HG02642 (cell line): ENCODE results near the gene SVEP1.
A peak's percentile ranks its signal among the peaks of the same experiment; 100 is the strongest.
"Not testable (repeated sequence)": the region's sequence is repeated elsewhere in the genome, so short reads cannot be mapped to it uniquely, and the experiment has no call there.

Experiments
- ATAC-seq: cut with Tn5 transposase; IDR thresholded peaks from one replicate; pipeline ENCODE4 v1.9.1; 2021; ENCODE audit warnings: mild to moderate bottlenecking; ENCODE audit not compliant: unreplicated experiment, poor library complexity

Gene SVEP1

DNA sequence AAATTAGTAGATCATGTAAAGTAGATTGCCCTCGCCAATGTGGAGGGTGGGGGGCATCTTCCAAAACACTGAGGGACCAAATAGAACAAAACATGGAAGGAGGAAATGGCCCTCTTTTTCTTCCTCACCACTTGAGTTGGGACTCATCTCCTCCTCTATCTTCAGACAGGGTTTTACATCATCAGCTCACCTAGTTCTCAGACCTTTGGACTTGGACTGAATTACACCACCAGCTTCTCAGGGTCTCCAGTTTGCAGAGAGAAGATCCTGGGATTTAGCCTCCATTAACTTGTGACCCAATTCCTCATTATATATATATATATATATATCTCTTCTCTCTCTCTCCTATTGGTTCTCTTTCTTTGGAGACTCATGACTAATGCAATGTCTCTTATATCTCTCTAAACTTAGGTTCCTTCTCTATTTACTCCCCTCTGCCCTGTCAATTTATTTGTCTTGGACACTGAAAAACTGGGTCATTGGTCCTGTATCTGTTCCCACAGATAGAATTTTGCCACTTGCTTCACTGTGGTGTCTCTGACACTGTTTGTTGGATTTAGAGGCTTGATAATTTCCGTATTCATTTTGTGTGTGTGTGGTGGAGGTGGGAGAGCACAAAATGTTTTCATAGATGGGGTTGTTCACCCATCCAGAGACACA, 187.6 kb downstream of the SVEP1 start:
- ATAC-seq, result no peak

DNA sequence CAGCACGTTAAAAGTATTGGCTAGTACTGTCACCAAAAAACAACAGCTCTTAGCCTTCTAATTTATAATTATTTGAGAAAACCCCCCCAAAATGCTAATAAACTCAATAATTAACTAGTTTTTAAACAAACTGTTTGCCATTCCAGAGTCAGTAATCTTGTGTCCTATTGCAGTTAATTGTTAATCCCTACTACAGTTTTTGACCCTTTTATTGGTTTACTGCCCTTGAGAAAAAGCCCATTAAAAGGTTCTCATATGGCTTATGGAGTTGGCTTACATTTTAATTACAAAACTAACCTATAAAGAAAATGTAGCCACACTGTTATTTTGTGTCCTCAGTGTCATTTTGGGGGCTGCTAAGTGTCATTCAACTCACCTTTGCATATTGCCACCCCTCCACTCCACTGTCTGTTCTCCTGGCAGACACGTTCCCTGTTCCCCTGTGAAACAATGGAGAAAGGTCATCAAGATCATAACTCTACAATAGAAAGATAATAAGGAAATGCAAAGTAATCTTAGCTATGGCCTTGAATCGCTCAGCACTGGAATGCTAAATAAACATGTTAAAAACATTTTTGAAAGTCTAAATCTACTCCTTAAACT, 190.3 kb downstream of the SVEP1 start:
- no peak for ATAC-seq

DNA sequence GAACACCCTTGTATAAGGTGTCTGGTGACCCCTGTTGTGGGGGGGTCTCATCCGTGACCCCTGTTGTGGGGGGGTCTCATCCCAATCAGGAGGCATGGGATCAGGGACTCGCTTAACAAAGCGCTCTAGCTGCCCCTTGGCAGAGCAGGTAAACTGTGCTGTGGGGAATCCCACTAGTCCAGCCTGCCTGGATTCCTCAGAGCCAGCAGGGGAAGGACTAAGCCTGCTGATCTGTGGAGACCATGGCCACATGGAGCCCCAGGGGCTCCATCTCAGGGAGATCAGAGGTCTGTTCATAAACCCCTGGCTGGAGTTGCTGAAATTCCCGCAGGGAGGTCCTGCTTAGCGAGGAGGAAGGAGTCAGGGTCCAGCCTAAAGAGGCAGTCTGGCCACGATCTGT, 196.1 kb downstream of the SVEP1 start:
- ATAC-seq, result no peak

DNA sequence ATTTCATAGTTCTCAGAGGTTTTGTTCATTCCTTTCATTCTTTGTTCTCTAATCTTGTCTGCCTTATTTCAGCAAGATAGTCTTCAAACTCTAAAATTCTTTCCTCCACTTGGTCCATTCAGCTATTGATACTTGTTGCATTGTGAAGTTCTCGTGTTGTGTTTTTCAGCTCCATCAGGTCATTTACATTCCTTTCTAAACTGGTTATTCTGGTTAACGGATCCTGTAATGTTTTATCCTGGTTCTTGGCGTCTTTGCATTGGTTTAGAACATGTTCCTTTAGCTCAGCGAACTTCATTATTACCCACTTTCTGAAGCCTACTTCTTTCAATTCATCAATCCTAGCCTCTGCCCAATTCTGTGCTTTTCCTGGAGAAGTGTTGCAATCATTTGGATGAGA, 196.8 kb downstream of the SVEP1 start:
- no peak for ATAC-seq

DNA sequence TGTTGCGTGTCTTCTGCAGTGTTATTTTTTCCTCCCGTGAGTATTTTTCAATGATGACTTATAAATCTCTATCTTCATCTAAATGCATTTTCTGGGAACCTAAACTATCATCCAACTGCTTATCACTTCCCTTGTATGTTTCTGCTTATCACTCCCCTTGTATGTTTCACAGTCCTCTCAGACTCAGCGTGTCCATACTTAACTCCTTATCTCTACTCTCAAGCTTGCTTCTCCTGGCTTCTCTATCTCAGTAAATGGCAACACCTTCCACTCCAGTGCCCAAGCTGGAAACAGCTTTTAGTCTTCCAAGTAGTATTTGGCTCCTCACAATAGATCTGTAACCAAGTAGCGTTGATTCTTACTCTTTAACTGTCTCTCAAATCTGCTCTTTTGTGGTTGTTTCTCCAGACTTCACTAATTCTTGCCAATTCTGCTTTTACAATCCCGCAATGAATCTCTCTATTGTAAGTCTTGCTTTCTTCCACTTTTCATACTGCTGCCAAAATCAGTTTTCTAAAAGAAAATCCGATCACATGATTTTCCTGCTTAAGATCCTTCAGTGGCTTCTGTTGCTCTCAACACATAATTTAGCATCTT, 208.0 kb downstream of the SVEP1 start:
- no peak for ATAC-seq

DNA sequence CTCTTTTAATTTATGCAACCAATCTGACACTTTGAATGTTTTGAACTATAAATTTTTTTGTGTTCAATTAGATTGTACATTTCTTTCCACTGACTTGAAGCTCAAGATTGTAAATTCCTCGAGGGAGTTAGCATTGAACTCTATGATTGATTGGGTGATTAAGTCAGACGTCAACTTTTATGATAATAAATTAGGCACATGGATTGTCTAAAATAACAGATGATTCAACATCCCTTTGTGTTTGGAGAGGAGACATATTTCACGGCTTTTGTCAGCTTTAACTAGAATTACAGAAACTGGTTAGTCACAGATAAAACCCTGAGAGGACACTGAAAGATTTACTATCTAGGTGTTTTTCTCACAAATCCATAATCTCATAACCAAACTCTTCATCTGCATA, 209.2 kb downstream of the SVEP1 start:
- ATAC-seq, result no peak

DNA sequence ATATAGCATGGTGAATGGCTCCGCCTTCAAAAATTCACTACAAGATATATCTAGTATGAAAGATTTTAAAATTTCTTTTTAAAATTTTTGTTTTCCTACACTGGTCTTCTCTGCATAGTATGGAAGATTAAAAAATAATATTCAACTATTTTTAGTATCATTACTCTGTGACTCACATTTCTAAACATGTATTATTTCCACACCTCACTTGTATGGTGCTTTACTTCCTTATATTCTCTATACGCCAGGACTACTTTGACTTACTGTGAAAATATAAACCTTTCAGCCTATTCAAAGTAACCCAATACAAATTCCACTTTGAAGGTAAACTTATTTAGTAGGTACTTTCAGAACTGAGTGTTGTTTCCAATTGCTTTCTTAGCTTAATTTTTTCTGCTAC, 215.1 kb downstream of the SVEP1 start:
- ATAC-seq, result no peak

DNA sequence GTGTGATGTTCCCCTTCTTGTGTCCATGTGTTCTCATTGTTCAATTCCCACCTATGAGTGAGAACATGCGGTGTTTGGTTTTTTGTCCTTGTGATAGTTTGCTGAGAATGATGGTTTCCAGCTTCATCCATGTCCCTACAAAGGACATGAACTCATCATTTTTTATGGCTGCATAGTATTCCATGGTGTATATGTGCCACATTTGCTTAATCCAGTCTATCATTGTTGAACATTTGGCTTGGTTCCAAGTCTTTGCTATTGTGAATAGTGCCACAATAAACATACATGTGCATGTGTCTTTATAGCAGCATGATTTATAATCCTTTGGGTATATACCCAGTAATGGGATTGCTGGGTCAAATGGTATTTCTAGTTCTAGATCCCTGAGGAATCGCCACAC, 220.5 kb downstream of the SVEP1 start:
- ATAC-seq, result not testable (repeated sequence)

DNA sequence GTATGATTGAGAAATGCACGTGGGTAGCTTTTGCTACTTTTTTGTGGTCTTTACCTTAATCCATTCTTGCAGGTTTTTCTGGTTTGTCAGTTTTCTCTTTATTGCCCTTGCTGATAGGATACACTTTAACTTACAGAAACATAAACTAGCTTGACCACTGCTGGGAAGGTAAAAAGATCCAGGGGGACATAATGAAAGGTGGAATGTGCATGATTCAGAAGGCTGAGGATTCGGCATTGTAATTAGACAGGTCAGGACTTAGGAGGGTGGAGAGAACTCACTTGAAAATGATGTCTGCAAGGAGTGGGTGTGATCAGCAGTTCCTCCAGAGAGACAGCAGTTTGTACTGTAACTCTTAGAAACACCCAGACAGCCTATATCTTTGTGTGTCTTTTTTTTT, 222.0 kb downstream of the SVEP1 start:
- ATAC-seq, result no peak

DNA sequence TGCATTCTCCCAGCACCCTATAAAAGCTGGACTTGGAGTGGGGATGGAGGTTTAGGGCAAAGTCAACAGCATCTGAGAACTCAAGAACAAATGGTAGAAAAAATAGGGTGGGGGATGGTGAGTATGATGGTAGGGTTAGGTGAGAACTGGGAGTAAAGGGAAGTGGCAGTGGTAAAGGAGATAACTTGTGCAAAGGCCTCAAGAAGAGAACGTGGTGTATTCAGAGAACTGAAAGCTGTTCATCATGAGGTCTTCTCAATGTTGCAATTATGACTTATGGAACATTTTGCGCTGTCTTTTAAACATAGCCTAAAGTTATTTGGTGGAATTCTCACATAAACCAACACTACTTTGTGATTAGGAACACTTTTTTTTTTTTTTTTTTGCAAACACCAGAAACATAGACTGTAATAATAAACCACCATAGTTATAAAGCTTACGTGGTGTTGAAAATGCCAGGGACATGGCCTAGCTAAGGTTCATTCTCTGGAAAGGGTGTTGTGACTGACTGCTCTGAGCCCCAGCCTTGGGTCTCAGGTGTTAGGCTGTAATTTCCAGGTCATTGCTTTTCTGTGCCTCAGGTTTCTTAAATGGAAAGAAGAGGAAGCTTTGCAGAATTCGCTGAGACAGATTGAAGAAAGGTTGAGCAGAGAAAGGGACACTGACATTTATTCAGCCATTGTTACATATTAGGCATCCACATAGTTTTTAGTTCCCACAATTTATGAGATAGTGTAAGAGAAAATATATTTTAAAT, 222.7 kb downstream of the SVEP1 start:
- no peak for ATAC-seq

DNA sequence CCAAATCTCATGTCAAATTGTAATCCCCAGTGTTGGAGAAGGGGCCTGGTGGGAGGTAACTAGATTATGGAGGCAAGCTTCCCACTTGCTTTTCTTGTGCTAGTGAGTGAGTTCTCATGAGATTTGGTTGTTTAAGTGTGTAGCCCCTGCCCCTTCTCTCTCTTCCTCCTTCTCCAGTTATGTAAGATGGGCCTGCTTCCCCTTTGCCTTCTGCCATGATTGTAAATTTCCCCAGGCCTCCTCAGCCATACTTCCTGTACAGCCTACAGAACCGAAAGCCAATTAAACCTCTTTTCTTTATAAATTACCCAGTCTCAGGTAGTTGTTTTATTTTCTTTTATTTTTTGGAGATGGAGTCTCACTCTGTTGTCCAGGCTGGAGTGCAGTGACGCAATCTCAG, 223.6 kb downstream of the SVEP1 start:
- no peak for ATAC-seq

DNA sequence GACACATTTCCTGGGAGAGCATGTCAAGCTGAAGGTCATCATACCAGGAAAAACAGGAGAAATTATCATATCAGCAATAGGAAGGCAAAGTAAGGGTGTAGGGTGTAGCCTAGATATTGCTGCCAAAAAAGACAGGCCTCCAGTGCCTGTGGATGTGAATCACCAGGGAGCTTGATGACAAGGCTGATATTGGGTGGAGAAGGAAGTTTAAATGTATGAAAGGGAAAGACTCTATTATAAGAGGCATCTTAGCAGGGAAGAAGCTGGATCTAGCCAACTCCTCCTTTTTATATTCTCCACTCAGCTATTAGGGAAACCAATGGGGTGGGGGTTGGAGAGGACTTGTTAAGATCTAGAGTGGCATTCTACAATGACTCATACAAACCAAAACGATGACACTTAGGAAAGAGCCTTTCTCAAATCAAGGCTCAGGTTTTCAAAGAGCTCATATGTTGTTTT, 228.5 kb downstream of the SVEP1 start:
- ATAC-seq, result no peak

DNA sequence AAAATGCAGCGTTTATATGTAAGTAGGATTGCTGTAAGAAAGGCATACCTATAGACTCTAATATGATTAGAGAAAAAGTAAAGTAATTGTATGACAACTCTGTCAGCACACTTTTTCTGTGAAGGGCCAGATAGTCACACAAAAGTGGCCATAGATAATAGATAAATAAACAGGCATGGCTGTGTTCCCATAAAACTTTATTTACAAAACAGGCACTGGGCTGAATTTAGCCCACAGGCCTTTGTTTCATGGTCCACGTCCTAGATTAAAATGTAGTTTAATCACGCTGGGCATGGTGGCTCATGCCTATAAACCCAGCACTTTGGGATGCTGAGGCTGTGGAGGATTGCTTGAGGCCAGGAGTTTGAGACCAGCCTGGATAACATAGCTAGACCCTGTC, 233.2 kb downstream of the SVEP1 start:
- ATAC-seq, result no peak

DNA sequence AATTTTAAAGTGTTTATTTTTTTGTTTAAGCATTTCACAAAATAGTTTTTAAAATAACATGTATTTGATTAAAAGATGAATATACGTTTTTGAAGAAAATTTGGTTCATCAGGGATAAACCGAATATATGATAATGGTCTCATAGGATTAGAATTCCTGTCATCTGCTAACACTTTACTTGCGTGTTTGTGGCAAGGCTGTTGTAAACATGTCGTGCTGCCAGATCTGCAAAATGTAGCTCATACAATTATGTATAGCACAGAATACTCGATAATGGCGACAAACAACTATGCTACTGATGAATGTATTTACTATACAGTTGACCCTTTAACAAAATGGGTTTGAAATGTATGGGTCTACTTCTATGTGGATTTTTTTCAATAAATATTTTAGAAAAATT, 234.7 kb downstream of the SVEP1 start:
- ATAC-seq, result no peak

DNA sequence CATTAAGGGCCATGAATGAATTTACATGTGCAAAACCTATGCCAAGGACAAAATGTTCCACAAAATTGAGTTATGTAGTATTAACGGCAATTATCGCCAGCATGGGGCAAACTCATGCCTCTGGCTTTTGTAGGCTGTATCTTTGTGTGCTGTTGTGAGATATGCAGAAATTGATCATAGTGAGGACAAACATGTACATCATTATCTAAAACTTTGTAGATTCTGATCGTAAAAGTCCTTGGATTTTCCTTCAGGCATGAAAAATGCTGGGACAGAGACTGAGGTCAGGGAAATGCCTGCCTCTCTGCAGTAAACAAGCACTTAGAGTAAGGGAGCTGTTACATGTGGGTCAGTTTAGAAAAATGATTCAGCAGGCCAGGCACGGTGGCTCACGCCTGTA, 236.0 kb downstream of the SVEP1 start:
- ATAC-seq, result no peak

DNA sequence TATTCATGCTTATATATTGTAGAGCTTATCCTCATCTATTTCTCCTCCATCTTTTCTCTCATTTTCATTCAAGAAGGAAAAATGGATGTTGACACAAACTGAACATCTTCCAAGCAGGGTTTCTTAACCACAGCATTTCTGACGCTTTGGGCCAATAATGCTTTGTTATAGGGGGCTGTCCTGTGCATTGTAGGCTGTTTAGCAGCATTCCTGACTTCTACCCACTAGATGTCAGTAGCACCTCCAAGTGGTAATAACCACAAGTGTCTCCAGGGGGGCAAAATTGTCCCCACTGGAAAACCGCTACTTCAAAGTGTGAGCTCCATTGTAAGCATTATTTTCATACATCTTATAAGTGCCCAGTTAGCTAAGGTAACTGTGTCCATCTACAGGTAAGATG, 239.2 kb downstream of the SVEP1 start:
- ATAC-seq, result no peak

DNA sequence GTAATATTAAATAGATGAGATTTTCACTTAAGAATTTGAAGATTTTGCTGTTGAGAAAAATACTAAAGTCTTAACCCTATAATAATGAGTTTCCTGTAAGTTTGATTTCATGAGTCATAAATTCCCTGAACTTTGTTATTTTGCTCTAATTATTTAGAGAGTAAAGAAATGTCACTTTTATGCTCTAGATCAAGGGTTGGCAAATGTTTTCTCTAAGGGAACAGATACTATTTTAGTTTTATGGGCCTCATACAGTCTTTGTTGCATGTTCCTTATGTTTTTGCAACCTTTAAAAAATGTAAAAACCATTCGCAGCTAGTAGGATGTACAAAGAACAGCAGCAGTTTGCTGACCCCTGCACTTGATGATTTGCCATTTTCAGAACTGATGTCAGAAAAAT, 241.4 kb downstream of the SVEP1 start:
- ATAC-seq, result no peak

DNA sequence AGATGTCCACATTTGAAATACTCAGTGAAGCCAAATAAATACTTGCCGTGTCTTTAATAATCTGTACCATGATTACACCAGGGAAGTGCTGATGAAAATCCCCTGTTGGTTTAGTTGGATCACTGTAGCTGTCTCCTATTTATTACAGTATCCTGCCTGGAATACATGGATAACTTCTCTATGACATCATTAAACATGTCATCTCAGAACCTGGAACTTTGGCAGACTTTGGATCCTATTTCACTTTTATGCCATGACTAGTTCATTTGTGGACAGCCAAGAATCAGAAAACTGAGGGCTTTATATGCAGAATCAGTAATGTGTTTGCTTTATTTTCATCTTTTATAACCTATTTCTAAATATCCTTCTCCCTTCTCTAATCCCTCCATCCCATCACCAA, 241.8 kb downstream of the SVEP1 start, which contains the start of gene TXNDC8:
Gene TXNDC8 (minus strand): TSS at position 137 of the 400 bp plus-strand sequence.
- ATAC-seq, result no peak

DNA sequence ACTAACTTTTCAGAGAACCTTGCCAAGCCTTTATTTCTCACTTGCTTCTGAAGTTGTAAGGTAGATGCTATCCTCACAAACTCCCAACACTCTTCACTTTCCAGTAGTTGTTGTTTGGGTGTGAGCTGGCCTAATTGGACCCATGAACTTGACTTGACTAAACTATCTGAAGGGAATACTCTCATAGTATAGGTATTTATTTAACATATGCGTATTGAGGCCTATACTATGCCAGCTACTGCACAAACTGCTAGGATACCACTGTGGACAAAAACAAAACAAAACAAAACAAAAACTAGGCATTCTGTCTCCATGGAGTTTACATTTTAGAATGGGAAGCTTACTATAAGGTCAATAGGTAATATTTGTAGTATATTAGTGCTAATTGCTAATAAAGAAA, 243.2 kb downstream of the SVEP1 start:
- no peak for ATAC-seq

DNA sequence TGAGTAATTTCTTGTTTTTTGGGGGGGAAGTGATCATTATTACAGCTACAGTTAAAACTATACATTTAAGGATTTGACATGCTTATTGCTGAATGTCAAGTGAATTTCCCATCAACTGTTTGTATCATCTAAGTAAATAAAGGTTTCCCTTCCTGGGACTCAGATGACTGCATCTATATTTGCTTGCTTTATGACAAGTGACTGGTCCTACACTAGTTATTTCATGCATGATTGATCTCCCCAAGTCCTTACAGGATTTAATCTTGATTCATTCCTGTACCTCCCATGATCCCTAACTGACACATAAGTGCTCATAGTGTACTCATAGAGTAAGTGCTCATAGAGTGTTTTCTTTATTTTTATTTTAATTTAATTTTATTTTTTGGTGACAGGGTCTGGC, 244.7 kb downstream of the SVEP1 start:
- ATAC-seq, result peak; percentile 17

DNA sequence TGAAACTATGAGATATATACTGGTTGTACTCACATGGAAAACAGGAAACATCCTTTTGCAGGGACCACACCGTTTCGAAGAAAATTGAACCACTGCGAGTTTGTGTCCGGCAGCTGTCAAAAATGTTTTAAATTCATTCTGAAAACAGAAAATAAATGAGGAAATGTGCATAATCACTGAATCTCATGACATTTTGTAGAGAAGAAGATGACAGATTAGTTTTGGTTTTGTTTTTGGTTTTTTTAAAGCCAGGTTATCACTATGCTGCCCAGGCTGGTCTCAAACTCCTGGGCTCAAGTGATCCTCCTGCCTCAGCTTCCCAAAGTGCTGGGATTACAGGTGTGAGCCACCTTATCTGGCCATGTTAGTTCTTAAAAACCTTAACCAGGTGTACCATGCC, 245.4 kb downstream of the SVEP1 start:
- ATAC-seq, result peak; percentile 59
